ENCODE measurements around the gene SPESP1. TPM values are rescaled to one million over a fixed set of nuclear protein-coding genes. Genes with fewer than 3 reads are reported as not detected.

SPESP1 gene
- total and polyA plus RNA-seq, 2 donors (not counting 3 experiments of a cell fraction or from before 2014, with no cell fraction given) = 1.5 to 2.0 TPM

- TF ChIP-seq POLR2A (IDR thresholded peaks at IDR 0.05; ENCODE audit: low read depth, low read length) (no peak), JUN (IDR thresholded peaks at IDR 0.05; ENCODE audit: borderline replicate concordance, insufficient read depth, insufficient read length, low read depth) (no peak), POLR2AphosphoS5 (IDR thresholded peaks at IDR 0.05; ENCODE audit: insufficient read depth, low read depth, low read length) (no peak), FOS (IDR thresholded peaks at IDR 0.05; ENCODE audit: borderline replicate concordance, insufficient read depth, low read length) (no peak), GATA2 (IDR thresholded peaks at IDR 0.05; ENCODE audit: insufficient read depth, insufficient read length, low read depth, low read length) (no peak), MYC (IDR thresholded peaks at IDR 0.05; ENCODE audit: low read depth, low read length) (no peak), CTCF (IDR thresholded peaks at IDR 0.05; ENCODE audit: extremely low read depth in 1 of 2, insufficient read depth in 1 of 2, low read depth in 1 of 2, low read length in 2 of 2) (no peak), MAX (IDR thresholded peaks at IDR 0.05; ENCODE audit: insufficient read depth, insufficient read length) (no peak), EZH2 (IDR thresholded peaks at IDR 0.05; ENCODE audit: borderline replicate concordance, low read depth, low read length, severe bottlenecking) (no peak)
- FAIRE-seq (no peak), DNase-seq (ENCODE audit: low read depth, low spot score) (no peak)
- peaks cover 0 to 7% of the 10 kb centered on the region in 2 experiments for H3K27me3 ChIP-seq (ENCODE audit: control insufficient read depth in 2 of 2, insufficient read depth in 2 of 2, low read length in 2 of 2)
- H3K36me3 ChIP-seq (ENCODE audit: control insufficient read depth in 2 of 2, extremely low read depth in 1 of 2, insufficient read depth in 2 of 2, low read length in 2 of 2) = no peaks in the 10 kb centered on the region
- no peak overlapping the region for H2AFZ ChIP-seq (ENCODE audit: low read depth, low read length)
- H3K4me1 ChIP-seq (ENCODE audit: control insufficient read depth, extremely low read depth, insufficient read depth, low read length) = no peaks in the 10 kb centered on the region
- no peaks in the 10 kb centered on the region for H4K20me1 ChIP-seq (replicated peaks; ENCODE audit: control insufficient read depth, extremely low read depth, insufficient read depth, low read length)
- H3K9me1 ChIP-seq (replicated peaks; ENCODE audit: control insufficient read depth, extremely low read depth, insufficient read depth, low read length) = no peaks in the 10 kb centered on the region
- H3K27ac ChIP-seq (ENCODE audit: insufficient read depth, low read depth, low read length) = no peak overlapping the region
- H3K79me2 ChIP-seq (ENCODE audit: control insufficient read depth, insufficient read depth, low read length) = no peaks in the 10 kb centered on the region
- ChIA-PET CTCF (interaction anchor here (0.6 kb wide), 1 partner anchor 40 kb away, joined by 3 read pairs; no protein-coding TSS in a partner anchor), POLR2A (no interaction called here)
- no TSS peak for BruUV-seq (replicated peaks)
- no peak overlapping the region for H3K4me3 ChIP-seq (replicated peaks in 1 of 3; ENCODE audit: insufficient read depth in 1 of 3, low read depth in 1 of 3, low read length in 3 of 3)
- intact Hi-C loops (cut with micrococcal nuclease) (no loop called here), dilution Hi-C loops (cut with MboI; ENCODE audit: extremely low pct_ligation_motif_present, low sequenced_read_pairs) (no loop called here)
- H3K9ac ChIP-seq (replicated peaks; ENCODE audit: extremely low read depth, insufficient read depth, low read length) = no peak overlapping the region
- H3K9me3 ChIP-seq (replicated peaks; ENCODE audit: control insufficient read depth, insufficient read depth, low read length) = no peaks in the 10 kb centered on the region
- no peak overlapping the region for H3K4me2 ChIP-seq (ENCODE audit: insufficient read depth, low read length)
Observed at GRCh38 chr15:68989541-68990230, 59.4 kb downstream of the SPESP1 start.
